Head of caudate nucleus (tissue), 42 donors: ENCODE data around the gene PCDH18.

Source experiments
- DNase-seq, 42 donors: peaks; one replicate each; pipeline versions ENCODE4 v3.0.0 to v3.0.0-alpha.2; 2020 to 2021; ENCODE audit warnings: mixed read lengths in 7 of 42
- intact Hi-C: fragments of 100-400 bp; cut with DNase I; formaldehyde crosslinking; loops from one replicate; pipeline ENCODE4 v1.15.0; 2022

PCDH18 gene

DNA sequence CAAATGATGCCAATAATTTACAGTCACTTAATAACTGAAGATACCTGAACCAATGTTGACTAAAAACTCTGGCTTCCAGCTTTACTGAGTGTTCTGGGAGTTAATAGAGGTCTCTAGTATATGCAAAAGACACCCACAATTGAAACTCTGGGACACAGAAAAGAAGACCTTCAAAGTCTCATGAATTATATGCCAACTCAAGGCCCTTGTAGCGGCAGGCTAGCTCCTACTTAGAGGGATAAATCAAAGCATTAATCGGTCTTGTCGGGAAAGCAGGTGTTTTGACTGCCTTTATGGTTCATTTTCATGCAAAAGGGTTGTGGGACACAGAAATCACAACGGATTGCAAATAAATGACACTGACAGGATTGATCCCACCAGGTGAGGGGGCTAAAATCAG is 55.9 kb downstream of the PCDH18 start:
- DNase-seq, result no peak
- intact Hi-C loops, result no loop called here

DNA sequence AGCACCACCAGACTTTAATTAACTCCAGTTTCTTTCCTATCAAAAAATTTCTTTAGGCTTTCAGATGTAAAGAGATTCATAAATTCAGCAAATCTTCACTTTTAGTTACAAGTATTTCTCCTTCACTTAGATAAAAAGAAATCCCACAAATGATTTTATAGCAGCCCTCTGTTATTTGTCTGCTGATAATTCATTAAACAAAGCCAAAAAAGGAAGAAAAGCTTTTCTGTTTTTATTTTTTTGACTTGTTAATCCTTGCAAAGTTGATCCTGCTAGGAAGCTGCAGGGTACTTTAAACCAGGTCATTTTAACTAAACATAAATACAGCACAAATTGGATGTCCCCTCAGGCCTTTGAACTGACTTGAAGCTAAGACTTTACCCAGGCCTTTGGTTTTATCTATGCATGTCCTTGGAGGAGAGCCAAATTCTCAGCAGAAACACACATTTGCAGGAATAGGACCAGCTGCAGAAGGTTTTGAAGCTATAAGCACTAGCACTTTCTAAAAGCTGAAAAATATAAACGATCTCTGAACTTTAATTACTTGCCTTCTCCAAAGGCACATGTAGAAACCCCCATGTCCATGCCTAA is 57.5 kb downstream of the PCDH18 start:
- DNase-seq, result peak in 1 of 42 donors; percentile 4

GRCh38 chr4:137471895-137472294 is 60.4 kb downstream of the PCDH18 start:
- intact Hi-C loops, result no loop called here
- no peak for DNase-seq

More for the DNA sequence above, 57.5 kb downstream of the PCDH18 start:
- intact Hi-C loops, result no loop called here

DNA sequence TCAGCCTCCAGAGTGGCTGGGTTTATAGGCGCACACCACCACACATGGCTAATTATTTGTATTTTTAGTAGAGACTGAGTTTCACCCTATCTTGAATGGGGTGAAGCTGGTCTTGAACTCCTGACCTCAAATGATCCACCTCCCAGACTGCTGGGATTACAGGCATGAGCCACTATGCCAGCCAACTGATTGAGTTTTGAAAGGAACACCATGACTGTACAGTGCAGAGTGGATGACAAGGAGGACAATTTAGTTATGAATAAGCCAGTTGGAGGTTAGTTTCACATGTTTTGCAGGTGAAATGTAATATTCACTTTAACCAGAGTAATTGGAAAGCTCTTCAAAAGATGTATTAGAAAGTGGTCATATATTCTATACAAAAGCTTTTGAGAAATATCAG is 60.8 kb downstream of the PCDH18 start:
- intact Hi-C loops, result no loop called here
- no peak for DNase-seq

GRCh38 chr4:137470806-137471205 is 61.5 kb downstream of the PCDH18 start:
- intact Hi-C loops, result no loop called here
- no peak for DNase-seq
